Fibroblast of the aortic adventitia (primary cell): ENCODE data around the gene BTBD18. TPM values are rescaled to one million over a fixed set of nuclear protein-coding genes. Genes with fewer than 3 reads are reported as not detected.

Experiments used
- DNase-seq: peaks from one replicate; pipeline ENCODE4 v3.0.0-alpha.2; 2010; ENCODE audit warnings: low read depth
- H3K4me3 ChIP-seq: 2 replicates; pipeline ENCODE4 v1.5.1; 2011; ENCODE audit warnings: low read depth, mild to moderate bottlenecking, control low read depth, low read length, moderate library complexity
- total RNA-seq: library from RNA; depleted of rRNA; stranded (reverse); fragments of >200 nt; gene quantifications from 2 replicates; pipeline ENCODE4 v1.2.3, GENCODE V29; 2012; ENCODE audit warnings: low replicate concordance
- TF ChIP-seq, protein P1 (sequence below): IDR thresholded peaks from 2 replicates; pipeline ENCODE4 v1.5.1; 2011; ENCODE audit warnings: mild to moderate bottlenecking, low read length, control low read depth, inconsistent platforms; ENCODE audit not compliant: insufficient read depth

BTBD18 gene
- total RNA-seq, 1 donor, result 0.09 TPM

DNA sequence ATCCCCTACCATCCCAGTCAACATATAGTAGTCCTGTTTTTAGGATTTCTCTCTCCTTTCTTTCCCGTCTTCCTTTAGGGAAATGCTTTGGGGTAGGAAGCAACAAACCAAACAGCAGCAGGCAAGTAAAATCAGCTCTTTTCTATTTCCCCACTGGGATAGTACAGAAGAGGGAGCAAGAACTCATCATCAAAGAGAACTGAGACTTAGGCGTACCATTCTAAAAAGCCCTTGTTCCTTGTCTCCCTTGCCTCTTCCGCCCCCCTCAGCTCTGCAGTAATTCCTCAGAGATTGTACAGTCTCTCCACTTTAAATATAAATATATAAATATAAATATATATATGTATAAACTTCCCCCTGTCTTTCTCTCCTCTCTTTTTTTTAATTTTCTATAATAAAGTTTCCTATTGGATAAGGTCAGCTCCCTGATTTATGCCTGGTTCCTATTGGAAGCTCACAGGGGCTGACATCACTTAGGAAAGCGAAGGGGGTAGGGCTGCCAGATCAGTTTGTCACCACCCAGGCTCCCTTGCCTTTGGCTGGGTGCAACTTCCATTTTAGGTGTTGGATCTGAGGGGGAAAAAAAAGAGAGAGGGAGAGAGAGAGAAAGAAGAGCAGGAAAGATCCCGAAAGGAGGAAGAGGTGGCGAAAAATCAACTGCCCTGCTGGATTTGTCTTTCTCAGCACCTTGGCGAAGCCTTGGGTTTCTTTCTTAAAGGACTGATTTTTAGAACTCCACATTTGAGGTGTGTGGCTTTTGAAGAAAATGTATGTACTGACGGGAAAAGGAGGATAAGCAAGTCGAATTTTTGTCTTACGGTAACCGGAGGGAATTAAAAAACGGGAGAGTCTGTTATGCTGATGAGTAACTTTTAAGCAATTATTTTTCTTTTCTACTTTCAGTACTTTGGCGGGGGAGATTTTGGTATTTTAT is 9.9 kb upstream of the BTBD18 start, which contains the start of gene CTNND1:
Gene CTNND1, plus strand, starts transcription at position 502 of the 934 bp plus-strand sequence. CDS start 29,677 bp downstream, outside the sequence.
- peak; percentile 99 for DNase-seq
- TF ChIP-seq, protein P1, sequence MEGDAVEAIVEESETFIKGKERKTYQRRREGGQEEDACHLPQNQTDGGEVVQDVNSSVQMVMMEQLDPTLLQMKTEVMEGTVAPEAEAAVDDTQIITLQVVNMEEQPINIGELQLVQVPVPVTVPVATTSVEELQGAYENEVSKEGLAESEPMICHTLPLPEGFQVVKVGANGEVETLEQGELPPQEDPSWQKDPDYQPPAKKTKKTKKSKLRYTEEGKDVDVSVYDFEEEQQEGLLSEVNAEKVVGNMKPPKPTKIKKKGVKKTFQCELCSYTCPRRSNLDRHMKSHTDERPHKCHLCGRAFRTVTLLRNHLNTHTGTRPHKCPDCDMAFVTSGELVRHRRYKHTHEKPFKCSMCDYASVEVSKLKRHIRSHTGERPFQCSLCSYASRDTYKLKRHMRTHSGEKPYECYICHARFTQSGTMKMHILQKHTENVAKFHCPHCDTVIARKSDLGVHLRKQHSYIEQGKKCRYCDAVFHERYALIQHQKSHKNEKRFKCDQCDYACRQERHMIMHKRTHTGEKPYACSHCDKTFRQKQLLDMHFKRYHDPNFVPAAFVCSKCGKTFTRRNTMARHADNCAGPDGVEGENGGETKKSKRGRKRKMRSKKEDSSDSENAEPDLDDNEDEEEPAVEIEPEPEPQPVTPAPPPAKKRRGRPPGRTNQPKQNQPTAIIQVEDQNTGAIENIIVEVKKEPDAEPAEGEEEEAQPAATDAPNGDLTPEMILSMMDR, result peak; percentile 8
- peak within 1 kb of the TSS; percentile 70 for H3K4me3 ChIP-seq

DNA sequence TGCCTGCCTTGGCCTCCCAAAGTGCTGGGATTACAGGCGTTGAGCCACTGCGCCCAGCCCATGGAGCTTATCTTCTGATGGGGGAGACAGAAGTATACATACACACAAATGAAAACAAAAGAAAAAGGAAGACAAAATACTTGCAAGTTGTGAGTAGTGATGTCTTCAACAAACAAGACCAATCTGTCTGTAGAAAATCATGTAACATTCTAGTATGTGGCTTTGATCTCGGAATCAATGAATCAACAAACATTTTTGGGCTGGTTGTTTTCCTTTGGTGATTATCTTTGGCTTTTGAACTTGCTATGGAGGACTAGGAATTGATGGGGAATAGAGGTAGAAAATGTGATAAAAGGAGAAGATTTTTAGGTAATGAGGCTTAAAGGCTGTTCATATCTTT is 6.6 kb upstream of the BTBD18 start:
- no peak for DNase-seq
- TF ChIP-seq, protein P1, result no peak
- no peak overlapping the region for H3K4me3 ChIP-seq

DNA sequence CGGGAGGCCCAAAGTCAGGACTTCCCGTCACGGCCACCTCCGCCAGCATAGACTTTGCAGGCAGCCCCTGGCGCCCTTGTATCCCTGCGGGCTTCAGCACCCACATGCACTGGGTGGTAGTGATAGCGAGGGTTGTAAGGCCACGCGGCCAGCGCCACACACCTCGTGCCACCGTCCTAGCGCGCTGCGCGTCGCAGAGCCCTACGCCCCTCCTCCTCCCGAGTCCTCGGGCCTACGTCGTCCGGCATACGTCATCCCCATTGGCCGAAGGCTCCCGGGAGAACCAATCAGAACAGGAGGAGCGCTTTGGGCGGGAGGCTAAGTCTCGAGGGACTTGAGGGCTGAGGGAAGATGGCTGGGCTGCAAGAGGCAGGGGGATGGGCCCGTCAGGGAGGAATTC is 1.3 kb upstream of the BTBD18 start:
- TF ChIP-seq, protein P1, result no peak
- no peak overlapping the region for H3K4me3 ChIP-seq
- no peak for DNase-seq

DNA sequence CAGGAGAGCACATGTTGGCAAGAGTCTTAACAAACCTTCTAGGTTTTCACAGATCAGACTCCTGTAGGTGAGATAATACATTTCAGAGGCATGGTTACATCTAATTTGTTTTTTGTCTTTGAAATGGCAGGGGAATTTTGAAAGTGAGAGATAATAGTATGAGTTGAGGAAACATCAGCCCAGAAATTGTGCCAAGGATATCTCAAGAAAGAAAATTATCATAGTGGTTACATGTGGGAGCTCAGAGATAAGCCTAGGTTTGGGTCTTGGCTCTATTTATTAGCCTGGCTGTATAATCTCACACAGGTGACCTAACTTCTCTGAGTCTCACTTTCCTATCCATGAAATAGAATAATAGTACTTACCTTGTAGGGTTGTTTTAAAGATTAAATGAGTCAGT is 443 bp downstream of the BTBD18 start:
- no peak for DNase-seq
- H3K4me3 ChIP-seq, result no peak overlapping the region
- TF ChIP-seq, protein P1, result no peak

DNA sequence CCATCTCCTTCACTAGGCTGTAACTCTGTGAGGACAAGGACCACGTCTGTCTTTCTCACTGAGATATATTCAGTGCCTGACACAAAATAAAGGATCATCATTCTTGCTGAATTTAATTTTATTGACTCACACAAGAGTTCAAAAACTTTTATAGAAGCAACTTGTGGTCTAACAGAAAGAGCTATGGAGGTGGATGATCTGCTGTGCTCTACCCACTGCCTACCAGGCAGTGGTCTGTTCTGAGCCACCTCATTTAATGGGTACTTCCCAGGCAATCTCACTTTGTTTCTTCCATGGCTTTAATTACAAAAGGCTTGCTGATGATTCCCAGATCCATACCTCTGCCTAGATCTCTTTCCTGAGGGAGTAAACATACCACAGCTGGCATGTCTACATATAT is 4.7 kb downstream of the BTBD18 start:
- TF ChIP-seq, protein P1, result no peak
- no peak for DNase-seq
- H3K4me3 ChIP-seq, result no peak overlapping the region

DNA sequence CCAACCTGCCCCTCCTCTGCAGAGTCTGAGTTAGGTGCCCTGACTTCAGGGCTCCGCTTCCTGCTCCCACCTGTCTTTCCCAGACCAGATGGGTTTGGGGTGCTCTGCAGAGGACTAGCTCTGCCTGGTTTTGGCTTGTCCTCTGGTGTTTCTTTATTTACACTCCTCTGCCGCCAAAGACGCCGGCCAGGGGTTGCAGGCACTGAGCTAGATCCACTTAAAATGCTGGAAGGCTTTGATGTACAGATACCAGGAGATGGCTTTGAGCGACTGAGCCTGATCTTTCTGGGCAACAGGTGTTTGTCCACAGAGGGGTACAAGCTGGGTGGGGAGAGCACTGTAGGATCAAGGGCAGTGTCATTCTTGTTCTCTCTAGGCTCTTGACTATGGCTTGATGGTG is 6.4 kb downstream of the BTBD18 start:
- no peak for DNase-seq
- H3K4me3 ChIP-seq, result no peak overlapping the region
- TF ChIP-seq, protein P1, result no peak
